Activated T-cell treated with anti-CD3 and anti-CD28 coated beads for 1 hour (primary cell): ENCODE measurements around the gene VDAC1.
"Not testable (repeated sequence)": the region's sequence is repeated elsewhere in the genome, so short reads cannot be mapped to it uniquely, and the experiment has no call there.

ENCODE experiments used
- DNase-seq: peaks from one replicate; pipeline ENCODE4 v3.0.0-alpha.2; 2020; ENCODE audit warnings: low read depth

The VDAC1 gene

GRCh38 chr5:133967698-133968203 is 37.0 kb downstream of the VDAC1 start:
- no peak for DNase-seq

GRCh38 chr5:133967124-133967523 is 37.7 kb downstream of the VDAC1 start:
- no peak for DNase-seq

DNA sequence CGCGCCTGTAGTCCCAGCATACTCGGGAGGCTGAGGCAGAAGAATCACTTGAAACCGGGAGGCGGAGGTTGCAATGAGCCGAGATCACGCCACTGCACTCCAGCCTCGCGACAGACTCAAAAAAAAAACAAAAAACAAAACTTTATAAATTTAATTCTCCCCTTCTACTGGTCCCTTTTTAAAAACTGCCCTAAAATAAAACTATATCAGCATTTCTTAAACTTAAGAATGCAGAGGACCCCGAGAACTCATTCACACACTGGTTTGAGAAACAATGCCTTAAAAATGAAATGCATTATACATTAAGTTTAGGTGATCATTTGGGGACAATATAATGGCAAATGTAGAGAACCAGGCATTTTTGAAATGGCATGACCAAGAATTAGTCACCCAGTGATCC is 38.7 kb downstream of the VDAC1 start:
- DNase-seq, result no peak

DNA sequence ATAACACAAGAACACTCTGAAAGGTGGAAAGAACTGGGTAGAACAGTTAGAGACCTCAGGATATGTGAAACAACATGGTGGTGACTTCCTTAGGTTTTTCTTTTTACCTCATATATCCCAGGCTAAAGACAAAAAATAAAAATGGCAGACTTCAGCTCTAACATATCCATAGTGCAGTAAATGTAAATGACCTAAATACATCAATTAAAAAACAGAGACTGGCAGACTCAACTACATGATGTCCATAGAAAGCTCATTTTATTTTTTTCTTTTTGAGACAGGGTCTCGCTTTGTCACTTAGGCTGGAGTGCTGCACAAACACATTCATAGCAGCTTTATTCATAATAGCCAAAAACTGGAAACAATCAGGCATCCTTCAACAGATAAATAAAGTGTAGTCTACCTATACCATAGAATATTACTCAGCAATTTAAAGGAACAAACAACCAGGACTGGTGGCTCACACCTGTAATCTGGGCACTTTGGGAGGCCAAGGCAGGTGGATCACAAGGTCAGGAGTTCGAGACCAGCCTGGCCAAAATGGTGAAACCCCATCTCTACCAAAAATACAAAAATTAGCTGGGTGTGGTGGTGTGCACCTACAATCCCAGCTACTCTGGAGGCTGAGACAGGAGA is 41.2 kb downstream of the VDAC1 start:
- DNase-seq, result no peak

GRCh38 chr5:133962801-133963476 is 41.8 kb downstream of the VDAC1 start:
- no peak for DNase-seq

DNA sequence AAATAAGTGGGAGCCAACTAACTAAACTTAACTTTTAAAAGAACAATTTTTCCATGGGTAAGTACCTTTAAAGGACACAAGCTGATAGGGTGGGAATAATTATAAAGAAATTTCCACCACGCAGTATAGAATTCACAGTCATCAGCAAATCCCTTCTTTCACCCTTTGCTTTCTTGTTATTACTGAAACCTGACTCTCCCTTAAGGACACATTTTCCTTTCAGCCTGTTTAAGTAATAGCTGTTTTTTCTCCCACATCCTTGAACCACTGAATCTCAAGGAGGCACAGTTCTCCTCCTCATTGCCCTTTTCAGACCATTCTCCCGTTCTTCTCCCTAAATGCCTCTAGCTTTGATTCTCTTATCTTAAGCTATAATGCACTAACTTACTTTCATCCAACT is 42.6 kb downstream of the VDAC1 start:
- no peak for DNase-seq

DNA sequence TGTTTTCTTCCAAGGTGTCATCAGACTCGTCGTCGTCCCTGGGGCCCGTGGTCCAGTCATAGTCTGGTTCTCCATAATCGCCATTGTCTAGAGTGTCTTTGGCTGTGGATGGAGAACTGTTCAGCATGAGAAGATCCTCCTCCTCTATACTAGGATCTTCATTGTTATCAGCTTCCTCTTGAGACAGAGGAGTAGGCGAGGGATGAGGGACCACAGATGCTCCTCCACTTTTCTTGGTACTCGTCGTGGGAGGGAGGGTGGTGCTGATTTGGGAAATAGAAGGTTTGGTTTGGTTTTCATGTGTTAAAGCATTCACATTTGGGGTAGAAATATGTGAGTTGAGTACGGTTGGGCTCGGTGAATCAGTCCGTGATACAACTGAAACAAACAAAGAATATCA is 45.1 kb downstream of the VDAC1 start:
- DNase-seq, result no peak

DNA sequence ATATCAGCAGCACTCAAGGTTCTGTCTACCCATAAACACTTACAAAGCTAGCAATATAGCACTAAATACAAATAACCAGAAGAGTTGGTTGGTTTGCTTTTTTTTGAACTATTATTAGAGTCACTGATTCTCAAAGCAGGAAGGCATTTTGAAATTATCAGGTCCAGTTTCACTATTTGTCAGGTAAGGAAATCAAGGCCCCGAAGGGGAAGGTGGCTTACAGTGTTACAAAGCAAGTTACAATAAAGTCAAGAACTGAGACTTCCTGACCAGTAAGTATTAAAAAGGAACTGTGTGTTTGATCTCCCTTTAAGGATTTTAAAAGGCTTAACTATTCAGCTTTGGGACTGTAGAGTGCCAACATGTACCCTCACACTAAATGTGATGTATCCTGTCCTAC is 47.2 kb downstream of the VDAC1 start:
- no peak for DNase-seq

DNA sequence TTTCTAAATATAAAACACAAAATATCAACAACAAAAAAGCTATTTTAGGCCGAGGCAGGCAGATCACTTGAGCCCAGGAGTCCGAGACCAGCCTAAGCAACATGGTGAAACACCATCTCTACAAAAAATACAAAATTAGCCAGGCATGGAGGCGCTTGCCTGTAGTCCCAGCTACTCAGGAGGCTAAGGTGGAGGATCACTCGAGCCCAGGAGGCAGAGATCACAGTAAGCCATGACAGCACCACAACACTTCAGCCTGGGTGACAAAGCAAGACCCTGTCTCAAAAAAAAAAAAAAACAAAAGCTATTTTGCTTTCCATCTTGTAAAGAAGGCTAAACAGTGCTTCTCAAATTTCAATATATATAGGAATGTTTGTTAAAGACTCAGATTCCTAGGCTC is 47.7 kb downstream of the VDAC1 start:
- DNase-seq, result no peak

DNA sequence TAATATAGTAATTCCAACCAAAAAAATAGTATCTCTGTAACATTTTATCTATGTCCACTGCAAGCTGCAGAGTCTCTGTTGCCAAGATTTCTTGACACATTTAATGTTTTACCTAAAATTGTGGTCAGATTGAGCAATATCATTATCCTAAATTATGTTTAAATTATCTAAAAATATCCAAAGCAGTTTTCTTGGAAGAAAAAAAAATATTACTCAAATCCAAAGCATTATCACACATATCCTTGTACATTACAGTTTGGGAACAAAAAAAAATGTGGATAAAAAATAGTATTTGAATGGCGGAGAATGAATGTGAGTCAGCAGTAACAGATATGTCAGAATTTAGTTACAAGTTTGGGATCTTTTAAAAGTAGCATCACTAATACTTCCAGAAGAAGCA is 48.6 kb downstream of the VDAC1 start:
- DNase-seq, result not testable (repeated sequence)

- DNase-seq, result no peak
Measured at GRCh38 chr5:133953568-133954145, 51.1 kb downstream of the VDAC1 start.

DNA sequence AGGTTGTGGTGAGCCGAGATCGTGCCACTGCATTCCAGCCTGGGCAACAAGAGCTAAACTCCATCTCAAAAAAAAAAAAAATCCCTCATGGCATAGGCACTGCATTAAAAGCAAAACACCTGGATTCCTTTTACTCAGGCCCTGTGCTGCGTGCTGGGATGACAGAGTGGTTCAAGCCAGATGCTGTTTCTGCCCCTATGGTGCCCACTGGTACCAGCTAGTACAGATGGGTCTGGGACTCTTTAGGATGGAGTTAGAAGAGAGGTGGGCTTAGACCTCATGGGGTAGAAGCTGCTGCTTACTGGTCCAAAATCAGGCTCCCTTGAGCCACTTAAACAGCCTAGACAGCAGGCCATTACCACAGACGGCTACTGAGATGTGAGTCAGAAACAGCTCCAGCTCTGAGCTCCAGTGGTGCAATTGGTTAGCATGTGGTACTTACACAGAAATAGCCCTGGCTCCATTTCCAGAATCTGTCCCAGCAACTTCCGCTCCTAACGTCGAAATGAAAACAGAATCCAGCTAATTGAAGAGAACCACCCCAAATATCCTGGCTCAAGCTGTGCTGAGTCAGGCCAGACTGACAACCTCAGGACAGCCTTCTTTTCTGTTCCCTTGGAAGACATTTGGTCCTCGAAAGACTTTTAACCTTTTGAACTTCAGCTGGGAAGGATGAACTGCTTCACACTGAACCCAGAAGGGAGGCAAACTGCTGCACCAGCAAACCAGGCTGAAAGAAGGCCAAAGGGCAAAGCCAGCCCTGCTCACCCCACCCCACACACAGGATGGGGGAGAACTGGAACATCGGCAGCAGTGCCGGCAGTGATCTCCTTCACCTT is 51.8 kb downstream of the VDAC1 start:
- no peak for DNase-seq

GRCh38 chr5:133950821-133951612 is 53.8 kb downstream of the VDAC1 start:
- DNase-seq, result no peak

DNA sequence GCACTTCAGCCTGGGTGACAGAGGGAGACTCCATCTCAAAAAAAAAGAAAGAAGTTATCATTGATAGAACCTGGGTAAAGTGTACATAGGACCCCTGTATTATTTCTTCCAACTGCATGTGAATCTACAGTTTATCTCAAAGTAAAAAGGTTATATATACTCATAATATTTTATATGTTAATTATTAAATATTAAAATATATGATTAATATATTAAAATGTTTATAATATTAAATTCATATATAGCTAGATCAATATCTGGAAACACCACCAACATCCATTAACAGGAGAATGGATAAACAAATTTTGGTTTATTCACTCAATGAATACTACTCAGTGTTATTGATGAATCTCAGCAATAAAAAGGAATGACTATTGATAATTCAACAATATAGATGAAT is 56.1 kb downstream of the VDAC1 start:
- no peak for DNase-seq

- DNase-seq, result no peak
Measured at GRCh38 chr5:133947431-133947841, 57.3 kb downstream of the VDAC1 start.

- no peak for DNase-seq
Measured at GRCh38 chr5:133945568-133945967, 59.2 kb downstream of the VDAC1 start.

DNA sequence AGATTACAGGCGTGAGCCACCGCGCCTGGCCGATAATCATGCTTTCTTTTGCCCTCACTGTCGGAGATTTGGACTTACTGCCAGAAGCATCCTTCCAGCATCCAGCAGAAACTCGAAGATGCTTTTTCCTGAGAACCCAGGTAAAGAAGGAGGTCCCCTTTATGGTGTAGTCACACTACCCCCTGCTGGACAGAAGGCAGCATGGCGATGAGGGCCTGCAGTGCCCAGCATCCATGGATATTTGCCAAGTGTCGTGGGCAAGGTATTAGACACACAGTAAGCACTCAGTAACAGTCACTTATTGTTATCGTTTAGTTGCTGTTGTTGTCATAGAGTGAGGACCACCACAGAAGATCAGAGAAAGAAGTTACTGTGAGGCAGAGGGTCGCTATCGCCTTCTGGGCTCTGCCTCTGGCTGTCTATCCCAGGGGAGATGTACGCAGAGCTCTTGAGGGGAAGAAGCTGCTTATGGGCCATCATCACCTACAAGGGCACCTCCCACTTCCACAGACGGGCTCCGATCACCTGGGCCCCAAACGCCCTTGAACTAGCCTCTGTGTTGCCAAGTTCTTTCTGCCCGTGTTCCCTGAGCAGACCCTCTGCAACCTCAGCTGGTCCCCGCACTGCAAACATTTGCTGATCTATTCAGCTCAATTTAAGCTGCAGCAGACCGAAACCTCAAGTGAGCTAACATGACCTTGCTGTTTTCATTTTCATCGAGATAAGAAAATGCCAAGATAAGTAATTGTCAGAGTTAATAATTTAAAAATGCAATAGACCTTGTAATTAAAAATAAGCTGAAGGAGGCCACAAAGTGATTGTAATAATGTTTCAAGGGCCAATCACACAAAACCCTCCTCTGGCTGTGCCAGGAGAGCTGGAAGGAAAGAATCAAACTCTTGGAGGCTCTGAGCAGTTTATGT is 60.3 kb downstream of the VDAC1 start:
- DNase-seq, result no peak

DNA sequence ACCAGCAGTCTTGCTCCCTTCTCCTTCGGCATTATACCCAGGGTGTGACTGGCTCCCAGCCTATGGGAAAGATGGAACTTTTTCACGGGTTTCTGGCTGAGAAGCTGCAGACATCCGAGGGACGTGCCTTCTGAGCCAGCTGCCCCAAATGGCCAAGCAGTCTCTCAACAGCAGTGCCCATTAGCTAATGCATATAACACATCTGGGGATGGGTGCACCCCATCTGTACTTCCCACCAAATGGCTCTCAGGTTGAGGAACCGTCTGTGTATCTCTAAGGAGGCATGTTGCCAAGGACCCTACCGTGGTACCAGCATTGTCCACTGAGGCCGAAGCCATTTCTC is 61.3 kb downstream of the VDAC1 start:
- DNase-seq, result no peak

DNA sequence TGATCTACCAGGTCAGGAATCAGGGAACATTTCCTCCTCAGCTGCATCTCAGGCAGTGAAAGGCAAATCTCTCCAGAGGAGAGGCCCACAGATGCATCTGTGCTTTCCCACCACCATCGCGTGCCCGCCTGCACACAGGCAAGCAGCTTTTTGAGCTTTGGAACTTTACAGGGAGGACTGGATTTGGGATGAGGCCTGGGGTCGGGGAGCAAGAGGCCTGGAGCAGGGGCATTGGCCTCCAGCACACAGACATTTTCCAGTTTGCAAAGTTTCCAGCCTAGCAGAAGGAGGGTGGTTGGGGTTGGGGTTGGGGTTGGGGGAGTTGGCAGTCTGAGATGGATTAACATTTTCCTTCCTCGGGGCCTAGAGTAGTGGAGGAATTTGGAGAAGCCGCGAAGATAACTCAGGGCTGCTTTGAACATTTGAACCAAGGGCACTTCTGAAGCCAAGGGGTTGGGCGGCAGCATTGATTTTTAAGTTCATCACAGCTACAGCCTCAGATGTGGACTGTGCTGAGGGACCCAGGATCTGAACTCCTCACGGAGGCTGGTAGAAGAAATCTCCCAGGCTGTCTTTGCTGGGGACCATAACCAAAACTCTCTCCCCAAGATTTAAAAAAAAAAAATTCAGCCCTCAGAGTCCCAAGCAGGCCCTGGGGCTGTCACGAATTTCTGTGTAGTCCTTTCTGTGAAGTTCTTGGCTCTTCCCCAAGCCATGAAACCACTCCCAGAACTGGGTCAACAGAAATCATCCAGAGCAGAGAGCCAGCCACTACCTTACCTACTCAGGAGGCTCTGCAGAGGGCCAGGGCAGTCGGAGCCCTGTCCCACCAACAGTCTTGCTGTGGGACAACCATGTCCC is 61.9 kb downstream of the VDAC1 start:
- no peak for DNase-seq
